Measurements from ENCODE around the gene RIN1.

DNA sequence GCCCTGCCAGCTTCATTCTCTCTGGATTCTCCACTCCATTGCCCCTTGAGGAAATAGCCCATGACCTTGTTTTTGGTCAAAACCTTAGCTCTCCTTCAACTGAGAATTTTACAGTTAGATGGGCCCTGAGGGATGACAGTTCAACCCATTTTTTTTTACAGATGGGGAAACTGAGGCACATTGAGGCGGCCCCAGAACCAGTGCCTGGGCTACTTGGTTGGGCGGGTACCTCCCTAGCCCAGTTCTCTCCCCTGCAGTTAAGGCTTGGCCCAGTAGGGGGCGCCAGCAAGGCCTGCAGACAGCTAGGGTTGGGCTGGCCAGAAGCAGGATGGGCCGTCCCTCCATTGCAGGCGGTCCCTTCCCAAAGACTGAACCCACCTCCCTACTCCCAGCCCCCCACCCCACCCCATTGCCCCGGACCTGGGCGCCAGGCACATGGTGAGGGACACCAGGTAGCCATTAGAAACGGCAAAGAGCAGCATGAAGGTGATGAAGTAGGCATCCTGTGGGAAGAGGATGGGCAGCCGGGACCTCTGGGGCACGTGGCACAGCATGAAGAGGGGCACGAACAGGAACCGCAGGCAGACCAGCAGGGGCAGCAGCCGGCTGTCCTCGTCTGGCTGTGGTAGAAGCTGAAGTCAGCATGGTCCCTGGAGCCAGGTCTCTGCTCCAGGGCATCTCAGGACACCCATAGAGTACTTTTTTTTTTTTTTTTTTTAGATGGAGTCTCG is 27.7 kb upstream of the RIN1 start:
- TF ChIP-seq, protein P1, sequence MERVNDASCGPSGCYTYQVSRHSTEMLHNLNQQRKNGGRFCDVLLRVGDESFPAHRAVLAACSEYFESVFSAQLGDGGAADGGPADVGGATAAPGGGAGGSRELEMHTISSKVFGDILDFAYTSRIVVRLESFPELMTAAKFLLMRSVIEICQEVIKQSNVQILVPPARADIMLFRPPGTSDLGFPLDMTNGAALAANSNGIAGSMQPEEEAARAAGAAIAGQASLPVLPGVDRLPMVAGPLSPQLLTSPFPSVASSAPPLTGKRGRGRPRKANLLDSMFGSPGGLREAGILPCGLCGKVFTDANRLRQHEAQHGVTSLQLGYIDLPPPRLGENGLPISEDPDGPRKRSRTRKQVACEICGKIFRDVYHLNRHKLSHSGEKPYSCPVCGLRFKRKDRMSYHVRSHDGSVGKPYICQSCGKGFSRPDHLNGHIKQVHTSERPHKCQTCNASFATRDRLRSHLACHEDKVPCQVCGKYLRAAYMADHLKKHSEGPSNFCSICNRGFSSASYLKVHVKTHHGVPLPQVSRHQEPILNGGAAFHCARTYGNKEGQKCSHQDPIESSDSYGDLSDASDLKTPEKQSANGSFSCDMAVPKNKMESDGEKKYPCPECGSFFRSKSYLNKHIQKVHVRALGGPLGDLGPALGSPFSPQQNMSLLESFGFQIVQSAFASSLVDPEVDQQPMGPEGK (CRISPR knock-in tag; IDR thresholded peaks at IDR 0.05; ENCODE audit: borderline replicate concordance): no peak
- TF ChIP-seq, protein P2, sequence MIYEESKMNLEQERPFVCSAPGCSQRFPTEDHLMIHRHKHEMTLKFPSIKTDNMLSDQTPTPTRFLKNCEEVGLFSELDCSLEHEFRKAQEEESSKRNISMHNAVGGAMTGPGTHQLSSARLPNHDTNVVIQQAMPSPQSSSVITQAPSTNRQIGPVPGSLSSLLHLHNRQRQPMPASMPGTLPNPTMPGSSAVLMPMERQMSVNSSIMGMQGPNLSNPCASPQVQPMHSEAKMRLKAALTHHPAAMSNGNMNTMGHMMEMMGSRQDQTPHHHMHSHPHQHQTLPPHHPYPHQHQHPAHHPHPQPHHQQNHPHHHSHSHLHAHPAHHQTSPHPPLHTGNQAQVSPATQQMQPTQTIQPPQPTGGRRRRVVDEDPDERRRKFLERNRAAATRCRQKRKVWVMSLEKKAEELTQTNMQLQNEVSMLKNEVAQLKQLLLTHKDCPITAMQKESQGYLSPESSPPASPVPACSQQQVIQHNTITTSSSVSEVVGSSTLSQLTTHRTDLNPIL (CRISPR knock-in tag; IDR thresholded peaks at IDR 0.05; ENCODE audit: low read depth): no peak
- TF ChIP-seq ZFP30 (CRISPR knock-in tag; IDR thresholded peaks at IDR 0.05) (no peak), CSDC2 (CRISPR knock-in tag; IDR thresholded peaks at IDR 0.05) (no peak)

All from SK-N-SH treated with all-trans-retinoic acid at 6 μM for 48 hours (cell line).